GM12865 (cell line): ENCODE results near the gene OTOG.

Experiments used
- DNase-seq: peaks from one replicate; pipeline ENCODE4 v3.0.0; 2010; ENCODE audit warnings: low read depth
- H3K4me3 ChIP-seq: 2 replicates; pipeline ENCODE4 v1.5.1; 2011; ENCODE audit warnings: mild to moderate bottlenecking, low read depth, low read length, control low read depth
- CTCF ChIP-seq: IDR thresholded peaks from 2 replicates; pipeline ENCODE4 v1.5.1; 2011; ENCODE audit warnings: low read length, control low read depth, low read depth, inconsistent platforms; ENCODE audit not compliant: insufficient read depth; ENCODE audit errors: missing control alignments

The OTOG gene

DNA sequence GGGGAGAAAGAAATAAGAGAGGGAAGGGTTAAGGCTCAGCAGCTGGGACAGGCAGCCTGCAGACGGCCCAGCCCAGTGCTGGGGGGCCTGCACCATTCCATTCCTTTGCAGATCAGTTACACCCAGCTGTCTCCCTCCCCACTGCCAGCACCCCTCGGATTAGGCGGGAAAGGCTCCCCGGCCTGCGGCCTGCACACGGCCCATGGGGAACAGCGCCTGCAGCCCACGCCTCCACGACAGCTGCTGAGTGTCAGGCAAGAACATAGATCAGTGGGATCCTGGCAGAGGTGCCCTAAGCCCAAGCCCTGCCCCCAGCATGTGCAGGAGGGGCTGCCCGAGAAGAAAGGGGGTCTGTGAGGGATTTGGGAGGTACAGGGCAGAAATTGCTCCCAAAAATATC lies 106.6 kb downstream of the OTOG start:
- no peak for TF ChIP-seq CTCF
- no peak overlapping the region for H3K4me3 ChIP-seq
- DNase-seq: no peak

DNA sequence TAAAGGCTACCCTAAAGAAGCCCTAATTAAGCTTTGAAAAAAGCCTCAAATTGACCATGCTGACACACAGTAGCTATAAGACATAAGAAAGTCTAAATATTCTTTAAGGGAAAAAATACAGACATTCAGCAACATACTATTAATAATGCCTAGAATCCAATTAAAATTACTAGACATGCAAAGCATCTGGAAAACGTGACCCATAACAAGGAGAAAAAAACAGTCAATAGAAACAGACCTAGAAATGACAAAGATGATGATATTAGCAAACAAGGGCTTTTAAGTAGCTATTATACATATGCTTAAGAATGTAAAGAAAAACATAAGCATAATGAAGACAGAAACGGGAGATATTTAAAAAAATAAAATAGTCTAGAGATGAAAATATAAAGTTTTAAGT lies 108.6 kb downstream of the OTOG start:
- no peak for TF ChIP-seq CTCF
- no peak for DNase-seq
- H3K4me3 ChIP-seq: no peak overlapping the region

GRCh38 chr11:17658211-17658610 lies 111.2 kb downstream of the OTOG start:
- no peak for DNase-seq
- no peak overlapping the region for H3K4me3 ChIP-seq
- TF ChIP-seq CTCF: no peak

DNA sequence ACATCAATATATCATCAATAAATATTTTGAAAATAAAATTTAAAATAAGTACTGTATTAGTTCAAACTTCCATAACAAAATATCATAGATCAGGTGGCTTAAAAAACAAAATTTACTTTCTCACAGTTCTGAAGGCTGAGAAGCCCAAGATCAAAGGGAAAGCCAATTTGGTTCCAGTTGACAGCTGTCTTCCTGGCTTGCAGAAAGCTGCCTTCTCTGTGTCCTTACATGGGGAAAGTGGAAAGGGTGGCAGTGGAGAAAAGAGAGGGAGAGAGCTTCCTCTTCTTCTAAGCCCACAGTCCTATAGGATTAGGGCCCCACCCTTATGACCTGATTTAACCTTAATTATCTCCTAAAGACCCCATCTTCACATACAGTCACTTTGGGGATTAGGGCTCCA lies 121.1 kb downstream of the OTOG start:
- TF ChIP-seq CTCF: no peak
- DNase-seq: no peak
- no peak overlapping the region for H3K4me3 ChIP-seq

- no peak overlapping the region for H3K4me3 ChIP-seq
- no peak for TF ChIP-seq CTCF
- DNase-seq: no peak
These were observed 125.4 kb downstream of the OTOG start for GRCh38 chr11:17672469-17672868.

DNA sequence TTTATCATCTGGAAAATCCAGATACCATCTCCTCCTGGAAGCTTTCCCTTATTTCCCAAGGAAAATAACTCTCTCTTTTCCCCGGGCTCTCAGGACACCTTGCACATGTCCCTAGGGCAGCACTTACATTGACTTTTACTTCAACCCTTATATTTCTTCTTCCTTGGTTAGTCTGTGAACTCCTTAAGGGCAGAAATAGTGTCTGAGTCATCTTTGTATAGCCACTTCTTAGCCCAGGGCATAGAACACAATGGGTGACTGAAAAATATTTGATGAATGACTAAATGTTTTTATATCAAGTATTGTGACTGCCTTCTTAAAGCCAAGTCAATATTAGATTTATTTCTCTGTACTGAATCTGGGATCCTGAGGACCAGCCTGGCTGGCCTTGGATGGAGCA lies 126.9 kb downstream of the OTOG start:
- no peak for TF ChIP-seq CTCF

DNA sequence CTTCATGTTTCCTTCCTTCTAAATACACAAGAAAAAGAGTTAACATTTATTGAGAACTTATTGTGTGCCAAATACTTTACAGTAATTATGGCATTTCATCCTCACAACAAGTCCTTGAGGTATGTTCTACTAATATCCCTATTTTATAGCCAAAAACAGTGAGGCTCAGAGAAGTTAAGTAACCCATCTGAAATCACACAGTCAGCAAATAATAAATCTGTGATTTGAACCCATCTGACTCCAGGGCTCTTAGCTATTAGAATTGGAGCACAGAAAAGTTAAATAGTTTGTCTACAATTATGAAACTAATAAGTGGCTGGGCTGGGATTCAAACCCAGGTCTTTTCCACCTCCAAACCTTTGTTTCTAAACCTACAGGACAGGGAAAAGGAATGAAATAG lies 135.8 kb downstream of the OTOG start:
- no peak for TF ChIP-seq CTCF
- no peak overlapping the region for H3K4me3 ChIP-seq
- DNase-seq: no peak

More for the DNA sequence above, 126.9 kb downstream of the OTOG start:
- DNase-seq: no peak
- H3K4me3 ChIP-seq: no peak overlapping the region
